B cell (primary cell): ENCODE measurements around the gene CCDC83. TPM values are rescaled to one million over a fixed set of nuclear protein-coding genes. Genes with fewer than 3 reads are reported as not detected.

ENCODE experiments used
- ATAC-seq: fragments of 200-7000 bp; cut with Tn5 transposase; one replicate; pipeline ENCODE4 v1.10.0; 2021; ENCODE audit warnings: low read depth, mild to moderate bottlenecking, moderate number of reproducible peaks, moderate library complexity
- CTCF ChIA-PET: fragments of 350-600 bp; sonication (Branson Sonifier 250); formaldehyde crosslinking; loops from one replicate; lab custom pipeline; 2021; ENCODE audit warnings: antibody characterized with exemption, inconsistent platforms; lab: Charles Lee
- POLR2A ChIA-PET: fragments of 350-600 bp; sonication (Branson Sonifier 250); formaldehyde crosslinking; loops from one replicate; lab custom pipeline; 2021; ENCODE audit warnings: antibody characterized with exemption; lab: Charles Lee
- DNase-seq: peaks from one replicate; pipeline ENCODE4 v3.0.0; 2013
- H2AFZ ChIP-seq: 2 replicates; pipeline ENCODE4 v1.6.1; 2012; ENCODE audit warnings: mild to moderate bottlenecking, low read depth, low read length; ENCODE audit not compliant: insufficient read depth, poor library complexity, severe bottlenecking
- H3K27ac ChIP-seq, 2 donors: 1 replicate in 1 of 2; 2 replicates in 1 of 2; pipeline ENCODE4 v1.5.1; 2012 to 2013; ENCODE audit warnings: low read length in 2 of 2, mild to moderate bottlenecking in 2 of 2, moderate library complexity in 1 of 2
- H3K27me3 ChIP-seq, 4 experiments: fragments of 200-600 bp in 1 of 4; sonication (generic) in 1 of 4; replicated peaks in 1 of 4; 1 replicate in 2 of 4; 2 replicates in 2 of 4; pipeline versions ENCODE4 v1.6.1 to v1.7.0; 2013 to 2016; ENCODE audit warnings: low read length in 3 of 4, mild to moderate bottlenecking in 2 of 4, mixed read lengths in 1 of 4, moderate library complexity in 1 of 4; ENCODE audit not compliant: insufficient read depth in 4 of 4, control insufficient read depth in 3 of 4; ENCODE audit errors: control extremely low read depth in 1 of 4
- H3K36me3 ChIP-seq, 2 experiments: replicated peaks in 1 of 2; 1 replicate in 1 of 2; 2 replicates in 1 of 2; pipeline versions ENCODE4 v1.6.1 to v1.7.1; 2013; ENCODE audit warnings: low read length in 1 of 2; ENCODE audit not compliant: insufficient read depth in 2 of 2, control insufficient read depth in 1 of 2; ENCODE audit errors: control extremely low read depth in 1 of 2, extremely low read depth in 1 of 2
- H3K4me1 ChIP-seq, 2 donors: fragments of 200-600 bp in 1 of 2; sonication (generic) in 1 of 2; 1 replicate in 1 of 2; 2 replicates in 1 of 2; pipeline versions ENCODE4 v1.5.1 to v1.6.1; 2013 to 2017; ENCODE audit warnings: low read length in 2 of 2; ENCODE audit not compliant: control insufficient read depth in 2 of 2, insufficient read depth in 2 of 2
- H3K4me2 ChIP-seq: replicated peaks from 2 replicates; pipeline ENCODE3; 2012; ENCODE audit warnings: mild to moderate bottlenecking, low read depth, low read length; ENCODE audit not compliant: poor library complexity, severe bottlenecking
- H3K4me3 ChIP-seq, 5 experiments: fragments of 200-600 bp in 1 of 5; sonication (generic) in 1 of 5; 1 replicate in 3 of 5; 2 replicates in 2 of 5; pipeline versions ENCODE4 v1.5.1 to v1.7.0; 2011 to 2016; ENCODE audit warnings: low read length in 4 of 5, mild to moderate bottlenecking in 4 of 5, low read depth in 2 of 5, control low read depth in 1 of 5, moderate library complexity in 1 of 5; ENCODE audit not compliant: insufficient read depth in 1 of 5; ENCODE audit errors: control extremely low read depth in 1 of 5, extremely low read depth in 1 of 5
- H3K79me2 ChIP-seq: fragments of 200-600 bp; sonication (generic); one replicate; pipeline ENCODE4 v1.6.0; 2016; ENCODE audit warnings: low read length; ENCODE audit not compliant: control insufficient read depth, insufficient read depth
- H3K9ac ChIP-seq: fragments of 200-600 bp; sonication (generic); 2 replicates; pipeline ENCODE4 v1.6.1; 2017; ENCODE audit warnings: mild to moderate bottlenecking, low read length, moderate library complexity
- H3K9me3 ChIP-seq, 3 donors: one replicate each; pipeline versions ENCODE4 v1.6.1 to v1.7.1; 2013; ENCODE audit warnings: low read length in 2 of 3; ENCODE audit not compliant: control insufficient read depth in 2 of 3, insufficient read depth in 1 of 3; ENCODE audit errors: control extremely low read depth in 1 of 3
- H4K20me1 ChIP-seq: 2 replicates; pipeline ENCODE4 v1.6.0; 2012; ENCODE audit warnings: mild to moderate bottlenecking, low read length; ENCODE audit not compliant: insufficient read depth, control insufficient read depth, poor library complexity, severe bottlenecking
- H3K27ac Mint-ChIP-seq: one replicate; pipeline ENCODE4 v1.8.0; 2021; ENCODE audit warnings: mixed read lengths
- H3K27me3 Mint-ChIP-seq: one replicate; pipeline ENCODE4 v1.8.0; 2021; ENCODE audit warnings: mixed read lengths
- H3K4me1 Mint-ChIP-seq: one replicate; pipeline ENCODE4 v1.8.0; 2021; ENCODE audit warnings: mixed read lengths
- H3K4me3 Mint-ChIP-seq: one replicate; pipeline ENCODE4 v1.8.0; 2021; ENCODE audit warnings: mixed read lengths
- H3K9me3 Mint-ChIP-seq: one replicate; pipeline ENCODE4 v1.8.0; 2022; ENCODE audit warnings: mixed read lengths; ENCODE audit not compliant: insufficient read depth
- CTCF ChIP-seq: fragments of 200-600 bp; IDR thresholded peaks from one replicate; pipeline ENCODE4 v1.8.0; 2022; ENCODE audit warnings: antibody characterized with exemption, mild to moderate bottlenecking
- EZH2 ChIP-seq: IDR thresholded peaks from 2 replicates; pipeline ENCODE4 v1.6.1; 2012; ENCODE audit warnings: borderline replicate concordance, low read depth, mild to moderate bottlenecking, moderate library complexity, low read length; ENCODE audit not compliant: insufficient read depth, poor library complexity, severe bottlenecking
- WGBS: methylation state at CpG from one replicate; pipeline ENCODE4 v1.1.5; 2013; ENCODE audit warnings: missing lambda C conversion rate; ENCODE audit not compliant: insufficient coverage; 5-methylcytosine and 5-hydroxymethylcytosine counted together
- intact Hi-C: fragments of 100-400 bp; cut with micrococcal nuclease; formaldehyde crosslinking; loops from one replicate; pipeline ENCODE4 v1.10.0; 2022
- polyA plus RNA-seq: library from polyadenylated mRNA; depleted of rRNA; stranded (reverse); fragments of >200 nt; gene quantifications from 2 replicates; pipeline ENCODE4 v1.2.3, GENCODE V29; 2012
- total RNA-seq, 2 donors: library from RNA; stranded (reverse); fragments of 120-200 nt in 1 of 2; gene quantifications; 1 replicate in 1 of 2; 2 replicates in 1 of 2; pipeline versions ENCODE4 v1.2.3 to v1.2.4, GENCODE V29; 2013 to 2022

CCDC83 gene
- total and polyA plus RNA-seq, 2 donors (not counting 1 experiment from before 2014, with no cell fraction given) = not detected

- ChIA-PET CTCF (interaction anchor here (0.6 to 2.7 kb wide), 43 partner anchors 9 to 967 kb away, joined by 3 to 23 read pairs (median 4); partner anchors contain the start of genes DLG2, HIKESHI, PICALM and TMEM126B), POLR2A (interaction anchor here (0.6 kb wide), 1 partner anchor 435 kb away, joined by 4 read pairs; no protein-coding TSS in a partner anchor)
- H3K27ac Mint-ChIP-seq = peak overlapping the region; percentile 84
Measured at GRCh38 chr11:85854557-85855340, 434 bp upstream of the CCDC83 start.

More at GRCh38 chr11:85854557-85855340, 434 bp upstream of the CCDC83 start:
- peak; percentile 92 for DNase-seq
- TF ChIP-seq EZH2 (no peak), CTCF (peak; percentile 92)
- Mint-ChIP-seq H3K9me3 (no peaks in the 10 kb centered on the region), H3K4me1 (peaks cover 12% of the 10 kb centered on the region), H3K4me3 (peak overlapping the region; percentile 89), H3K27me3 (peaks cover 11% of the 10 kb centered on the region)
- Histone ChIP-seq H3K27ac (peak overlapping the region; percentile 20 to 77), H4K20me1 (no peaks in the 10 kb centered on the region), H3K4me3 (peak overlapping the region; percentile 51 to 74 (median 69)), H3K9ac (peak overlapping the region; percentile 73), H2AFZ (peak overlapping the region; percentile 93), H3K79me2 (no peaks in the 10 kb centered on the region), H3K36me3 (no peaks in the 10 kb centered on the region), H3K4me1 (peaks cover 3 to 11% of the 10 kb centered on the region in 2 donors), H3K27me3 (no peaks in the 10 kb centered on the region), H3K9me3 (no peaks in the 10 kb centered on the region), H3K4me2 (peak overlapping the region; percentile 81)
- peak; percentile 96 for ATAC-seq
- intact Hi-C loops = loop anchor here (1.0 to 10.0 kb wide), 7 partner anchors 44 to 964 kb away; partner anchors contain the start of genes CREBZF and SYTL2
- WGBS = under 1% methylated on average over 58 of the region's 62 CpGs
